HG03139 (cell line): ENCODE measurements around the gene LRTM1.

ENCODE experiments used
- ATAC-seq: cut with Tn5 transposase; IDR thresholded peaks from one replicate; pipeline ENCODE4 v1.9.1; 2021; ENCODE audit not compliant: unreplicated experiment

The LRTM1 gene

GRCh38 chr3:54941690-54942362 is 14.0 kb upstream of the LRTM1 start:
- ATAC-seq, result no peak

- no peak for ATAC-seq
Measured at GRCh38 chr3:54940971-54941370, 13.1 kb upstream of the LRTM1 start.

- ATAC-seq, result no peak
Measured at GRCh38 chr3:54939557-54940300, 11.9 kb upstream of the LRTM1 start.

GRCh38 chr3:54936561-54936960 is 8.7 kb upstream of the LRTM1 start:
- ATAC-seq, result no peak

- ATAC-seq, result no peak
Measured at GRCh38 chr3:54935869-54936268, 8.0 kb upstream of the LRTM1 start.

- no peak for ATAC-seq
Measured at GRCh38 chr3:54932606-54933005, 4.7 kb upstream of the LRTM1 start.

- ATAC-seq, result no peak
Measured at GRCh38 chr3:54931182-54931581, 3.3 kb upstream of the LRTM1 start.

GRCh38 chr3:54918516-54918915 is 9.3 kb downstream of the LRTM1 start:
- no peak for ATAC-seq

- ATAC-seq, result no peak
Measured at GRCh38 chr3:54917862-54918261, 10.0 kb downstream of the LRTM1 start.

- ATAC-seq, result no peak
Measured at GRCh38 chr3:54917174-54917573, 10.7 kb downstream of the LRTM1 start.

GRCh38 chr3:54916732-54917131 is 11.1 kb downstream of the LRTM1 start:
- ATAC-seq, result no peak

GRCh38 chr3:54915976-54916375 is 11.9 kb downstream of the LRTM1 start:
- no peak for ATAC-seq

- no peak for ATAC-seq
Measured at GRCh38 chr3:54915181-54915580, 12.7 kb downstream of the LRTM1 start.

- ATAC-seq, result no peak
Measured at GRCh38 chr3:54914180-54914579, 13.7 kb downstream of the LRTM1 start.

- ATAC-seq, result no peak
Measured at GRCh38 chr3:54909191-54909590, 18.7 kb downstream of the LRTM1 start.

- ATAC-seq, result no peak
Measured at GRCh38 chr3:54906763-54907162, 21.1 kb downstream of the LRTM1 start.

- no peak for ATAC-seq
Measured at GRCh38 chr3:54905920-54906319, 21.9 kb downstream of the LRTM1 start.

GRCh38 chr3:54905261-54905888 is 22.5 kb downstream of the LRTM1 start:
- ATAC-seq, result no peak

GRCh38 chr3:54901906-54902685 is 25.8 kb downstream of the LRTM1 start:
- no peak for ATAC-seq

- no peak for ATAC-seq
Measured at GRCh38 chr3:54900838-54901591, 26.8 kb downstream of the LRTM1 start.

GRCh38 chr3:54899273-54899672 is 28.6 kb downstream of the LRTM1 start:
- ATAC-seq, result no peak
